ENCODE results near the gene GRIK5. TPM values are rescaled to one million over a fixed set of nuclear protein-coding genes. Genes with fewer than 3 reads are reported as not detected.

Gene GRIK5
- total RNA-seq, 1 donor from 2014 or later, result 3.2 TPM

DNA sequence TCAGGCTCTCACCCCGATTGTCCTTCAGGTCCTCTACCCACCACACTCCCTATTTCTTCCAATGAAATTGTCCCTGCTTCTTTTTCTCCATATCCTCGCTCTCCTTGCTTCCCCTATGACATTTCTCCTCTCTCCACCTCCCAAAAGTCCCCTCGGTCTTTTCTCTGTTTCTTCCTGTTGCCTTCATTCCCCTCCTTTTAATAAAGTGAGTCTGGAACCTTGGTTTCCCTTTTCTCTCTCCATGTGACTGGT is 5.3 kb upstream of the GRIK5 start:
- no peak for DNase-seq

DNA sequence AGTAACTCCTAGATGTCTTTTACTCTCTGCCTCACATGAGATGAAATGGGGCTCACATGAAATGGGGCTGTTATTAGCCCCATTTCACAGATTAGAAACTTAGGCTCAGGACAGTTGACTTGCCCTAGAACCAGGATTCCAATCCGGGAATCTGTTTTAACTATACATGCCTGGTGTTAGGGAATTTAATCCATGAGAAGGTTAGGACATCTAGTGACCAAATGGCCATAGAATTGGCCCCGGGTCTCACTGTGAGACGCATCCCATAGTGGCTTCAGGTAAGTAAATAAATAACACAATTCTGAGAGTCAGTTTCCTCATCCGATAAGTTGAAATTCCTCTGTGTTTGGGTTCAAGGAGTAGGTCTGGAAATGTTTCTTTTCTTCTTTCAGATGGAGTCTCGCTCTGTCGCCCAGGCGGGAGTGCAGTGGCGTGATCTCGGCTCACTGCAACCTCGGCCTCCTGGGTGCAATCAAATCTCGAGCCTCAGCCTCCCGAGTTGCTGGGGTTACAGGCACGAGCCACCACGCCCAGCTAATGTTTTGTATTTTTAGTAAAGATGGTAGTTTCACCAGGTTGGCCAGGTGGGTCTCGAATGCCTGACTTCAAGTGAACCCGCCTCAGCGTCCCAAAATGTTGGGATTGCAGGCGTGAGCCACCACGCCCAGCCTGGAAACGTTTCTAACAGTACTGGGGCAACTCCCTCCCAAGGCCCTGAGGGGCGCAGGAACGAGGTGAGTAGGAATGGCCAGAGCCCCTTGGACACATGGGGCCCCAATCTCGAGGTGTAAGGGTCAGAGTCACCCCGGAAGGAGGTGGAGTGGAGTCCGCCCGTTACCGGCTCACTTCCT is 4.7 kb upstream of the GRIK5 start:
- DNase-seq, result no peak

GRCh38 chr19:42071247-42071646 is 1.2 kb upstream of the GRIK5 start:
- no peak for DNase-seq

DNA sequence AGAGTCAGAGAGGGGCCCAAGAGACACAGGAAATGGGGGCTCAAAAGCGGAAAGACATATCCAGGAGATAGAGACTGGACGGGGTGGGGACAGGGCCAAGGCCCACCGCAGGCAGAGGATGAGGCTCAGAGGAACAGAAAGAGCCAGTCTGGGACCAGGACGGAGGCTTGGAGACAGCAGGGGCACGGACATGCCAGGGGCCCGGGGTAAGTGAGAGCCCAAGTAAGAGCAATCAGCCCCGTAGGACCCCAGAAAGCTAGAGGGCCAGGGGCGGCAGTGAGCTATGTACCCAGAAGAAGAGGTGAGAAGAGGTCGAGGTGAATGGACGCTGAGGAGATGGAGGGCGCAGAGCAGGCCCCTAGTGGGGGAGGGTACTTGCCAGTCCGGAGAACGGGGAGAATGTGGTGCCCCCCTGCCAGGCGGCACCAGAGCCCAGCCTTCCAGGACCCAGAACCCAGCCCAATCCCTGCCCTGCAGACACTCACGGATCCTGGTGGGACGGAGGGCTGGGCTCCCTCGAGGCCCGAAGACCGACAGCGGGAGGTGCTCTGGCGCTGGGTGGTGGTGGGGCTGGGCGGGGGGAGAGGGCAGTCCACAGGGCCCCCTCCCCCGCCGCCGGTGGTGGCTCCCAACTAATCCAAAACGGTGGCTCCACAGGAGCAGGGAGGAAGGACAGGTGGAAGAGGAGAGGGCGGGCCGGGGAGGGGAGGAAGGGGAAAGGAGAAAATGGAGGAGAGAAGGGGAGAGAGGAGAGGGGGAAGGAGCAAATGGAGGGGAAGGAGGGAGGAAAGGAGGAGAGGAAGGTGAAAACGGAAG is 1.0 kb downstream of the GRIK5 start:
- DNase-seq, result no peak

GRCh38 chr19:42068361-42068755 is 1.6 kb downstream of the GRIK5 start:
- DNase-seq, result no peak

- no peak for DNase-seq
These were observed 2.6 kb downstream of the GRIK5 start for GRCh38 chr19:42067315-42067888.

DNA sequence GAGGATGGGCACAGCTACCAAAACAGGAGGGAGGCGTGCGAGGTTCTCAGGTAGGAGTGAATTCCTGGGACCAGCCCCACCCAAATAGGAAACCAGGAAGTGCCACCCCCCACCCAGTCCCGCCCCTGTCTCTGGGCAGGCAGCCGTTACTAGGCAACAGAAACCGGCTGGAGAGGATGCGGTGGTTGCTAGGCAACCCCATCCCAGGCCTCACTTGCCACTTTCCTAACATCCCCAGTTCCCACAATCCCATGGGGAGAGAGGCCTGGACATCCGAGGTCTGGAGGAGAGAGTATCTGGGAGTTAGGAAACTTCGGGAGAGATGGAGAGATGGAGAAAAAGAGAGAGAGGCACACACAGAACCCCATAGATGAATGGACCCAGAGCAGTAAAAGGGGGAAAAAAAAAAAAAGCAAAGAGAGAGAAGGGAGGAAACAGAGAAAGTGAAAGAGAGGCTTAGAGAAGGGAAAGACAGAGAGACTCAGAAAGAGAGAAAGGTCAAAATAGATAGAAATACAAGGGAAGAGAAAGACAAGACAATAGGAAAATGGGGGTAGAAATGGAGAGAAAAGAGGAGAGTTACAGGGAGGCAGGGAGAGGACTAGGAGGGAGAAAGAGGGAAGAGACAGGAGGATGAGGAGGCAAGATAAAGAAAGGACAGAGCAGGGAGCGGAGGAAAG is 3.8 kb downstream of the GRIK5 start:
- peak; percentile 17 for DNase-seq

GRCh38 chr19:42065511-42065910 is 4.5 kb downstream of the GRIK5 start:
- no peak for DNase-seq

GRCh38 chr19:42065051-42065450 is 5.0 kb downstream of the GRIK5 start:
- DNase-seq, result no peak

GRCh38 chr19:42064432-42064831 is 5.6 kb downstream of the GRIK5 start:
- no peak for DNase-seq

DNA sequence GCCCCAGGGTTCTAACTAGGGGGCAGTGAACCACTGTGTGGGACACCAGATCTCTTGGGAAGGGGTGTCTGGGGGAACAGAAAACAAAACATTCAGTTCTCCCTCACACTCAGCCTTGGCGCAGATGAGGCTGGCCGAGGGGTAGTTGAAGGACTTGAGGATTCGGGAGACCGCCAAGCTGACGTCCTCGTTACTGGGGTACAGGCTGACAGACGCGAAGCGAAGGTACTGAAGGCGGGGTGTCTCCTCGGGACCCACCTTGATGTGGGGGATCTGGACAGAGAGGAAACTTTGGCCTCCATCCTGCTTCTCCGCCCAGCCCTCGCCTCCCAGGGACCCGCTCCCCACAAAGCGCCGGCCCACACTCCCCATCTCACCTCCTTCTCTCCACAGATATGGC is 7.6 kb downstream of the GRIK5 start:
- DNase-seq, result no peak

GRCh38 chr19:42060117-42060516 is 9.9 kb downstream of the GRIK5 start:
- DNase-seq, result no peak

GRCh38 chr19:42059196-42059595 is 10.8 kb downstream of the GRIK5 start:
- DNase-seq, result no peak

- DNase-seq, result no peak
These were observed 12.2 kb downstream of the GRIK5 start for GRCh38 chr19:42057846-42058245.

GRCh38 chr19:42054205-42054604 is 15.8 kb downstream of the GRIK5 start:
- no peak for DNase-seq

DNA sequence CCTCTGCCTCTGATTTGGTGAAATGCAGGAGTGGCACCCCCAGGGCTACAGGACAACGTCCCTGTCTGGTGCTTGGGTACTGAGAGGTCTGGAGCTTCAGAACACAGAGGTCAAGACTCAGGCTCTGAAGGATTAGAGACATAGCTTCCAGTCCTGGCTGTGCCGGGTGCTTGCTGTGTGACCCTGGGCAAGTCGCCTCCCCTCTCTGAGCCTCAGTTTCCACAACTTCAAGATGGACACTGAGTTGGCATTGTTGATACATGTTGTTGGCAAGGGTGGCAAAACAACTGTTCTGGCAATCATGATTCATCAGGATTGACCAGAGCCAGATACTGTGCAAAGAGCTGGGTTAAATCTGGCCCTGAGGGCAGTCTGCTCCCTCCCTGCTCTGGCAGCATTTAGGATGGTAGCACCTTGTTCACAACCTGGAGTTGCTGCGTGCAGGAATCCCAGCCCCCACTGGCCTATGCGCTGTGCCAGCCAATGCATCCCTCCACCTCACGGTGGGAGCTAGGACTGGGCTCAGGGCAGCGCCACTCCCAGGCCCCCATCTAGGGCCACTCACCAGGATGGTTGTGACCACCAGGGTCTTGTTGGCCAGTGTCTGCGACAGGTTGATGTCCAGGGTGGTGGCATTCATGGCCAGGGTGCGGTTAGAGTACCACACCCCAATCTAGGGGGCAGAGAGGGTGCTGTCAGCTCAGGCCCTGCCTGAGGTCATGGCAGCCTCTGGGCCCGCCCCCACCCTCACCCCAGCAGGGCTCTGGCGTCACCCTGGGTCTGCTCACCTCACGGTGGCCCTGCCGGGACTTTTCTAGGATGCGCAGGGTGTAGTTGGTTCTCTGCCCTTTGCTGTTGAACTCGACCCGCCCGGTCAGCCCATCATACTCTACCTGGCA is 16.7 kb downstream of the GRIK5 start:
- no peak for DNase-seq

DNA sequence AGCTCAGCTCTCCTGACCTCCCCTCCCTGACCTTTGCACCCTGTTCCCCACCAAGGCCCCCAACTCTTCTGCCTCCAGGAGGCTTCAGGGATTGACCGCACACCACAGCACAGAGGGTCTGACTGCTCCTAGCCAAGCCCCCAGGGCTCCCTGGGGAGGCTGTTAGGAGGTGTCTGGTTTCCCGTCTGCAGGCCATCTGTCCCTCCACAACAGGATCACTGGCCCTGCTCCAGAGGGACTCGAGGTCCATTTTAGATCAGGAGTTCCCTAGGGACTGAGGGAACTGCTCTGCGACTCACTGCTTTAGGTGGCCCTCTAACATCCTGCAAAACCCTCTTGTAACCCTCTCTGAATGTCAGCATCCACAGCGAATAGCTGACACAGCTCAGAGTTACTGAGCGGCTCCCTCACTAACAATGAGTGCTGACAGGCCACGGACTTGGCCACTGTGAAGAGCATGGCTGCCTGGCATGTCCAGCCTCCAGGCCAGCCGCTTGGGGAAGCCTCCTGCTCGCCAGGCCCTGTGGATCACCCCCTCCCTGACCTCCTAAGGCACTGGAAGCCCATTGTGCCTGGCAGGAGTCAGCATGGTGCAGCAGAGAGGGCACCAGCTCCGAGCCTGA is 17.7 kb downstream of the GRIK5 start:
- DNase-seq, result peak; percentile 49

GRCh38 chr19:42051166-42052115 is 18.6 kb downstream of the GRIK5 start:
- no peak for DNase-seq

DNA sequence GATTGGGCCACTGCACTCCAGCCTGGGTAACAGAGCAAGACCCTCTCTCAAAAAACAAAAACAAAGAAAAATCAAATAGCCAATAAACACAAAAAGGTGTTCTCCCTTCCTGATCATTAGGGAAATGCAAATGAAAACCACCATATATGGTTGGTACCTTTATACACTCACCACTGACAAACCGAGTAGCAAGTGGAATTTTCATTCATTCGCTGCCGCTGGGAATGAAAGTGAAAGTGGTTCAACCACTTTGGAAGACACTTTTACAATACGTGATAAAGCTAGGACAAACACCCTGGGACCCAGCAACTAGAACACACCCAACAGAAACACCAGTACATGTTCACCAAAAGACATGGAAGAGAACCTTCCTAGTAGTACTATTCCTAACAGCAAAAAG is 21.0 kb downstream of the GRIK5 start:
- DNase-seq, result no peak

DNA sequence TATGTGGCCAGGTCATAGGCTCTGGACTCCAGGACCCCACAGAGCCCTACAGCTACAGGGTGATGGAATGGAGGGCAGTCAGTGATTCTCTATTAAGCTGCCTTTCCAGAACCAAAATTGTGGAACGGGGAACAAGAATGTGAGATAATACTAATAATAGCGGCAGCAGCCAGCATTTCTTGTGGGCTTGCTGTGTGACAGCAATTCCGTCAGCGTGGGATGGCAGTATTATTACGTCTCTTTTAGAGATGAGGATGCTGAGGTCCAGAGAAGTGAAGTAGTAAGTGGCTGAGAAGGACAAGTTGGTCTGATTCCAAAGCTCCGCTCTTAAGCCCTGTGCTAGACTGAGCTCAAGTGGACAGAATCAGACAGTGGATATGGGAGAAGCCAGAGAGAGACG is 24.4 kb downstream of the GRIK5 start:
- no peak for DNase-seq
